Stimulated activated memory B cell treated with anti-CD40 and anti-IgM and Interleukin-4, amounts not matched to agents 10 μg/mL and 1 μg/mL and 100 μg/mL, for 72 hours (primary cell): Measurements from ENCODE around the gene LPGAT1.

ENCODE experiments used
- ATAC-seq: fragments of 150-1000 bp; cut with Tn5 transposase; 2 replicates; pipeline ENCODE4 v1.10.0; 2021
- H3K27ac Mint-ChIP-seq: one replicate; pipeline ENCODE4 v1.8.0; 2022; ENCODE audit warnings: mild to moderate bottlenecking, mixed read lengths
- H3K27me3 Mint-ChIP-seq: one replicate; pipeline ENCODE4 v1.8.0; 2022; ENCODE audit warnings: mixed read lengths
- H3K36me3 Mint-ChIP-seq: one replicate; pipeline ENCODE4 v1.8.0; 2022; ENCODE audit warnings: mixed read lengths
- H3K4me1 Mint-ChIP-seq: one replicate; pipeline ENCODE4 v1.8.0; 2022; ENCODE audit warnings: mixed read lengths
- H3K4me3 Mint-ChIP-seq: one replicate; pipeline ENCODE4 v1.8.0; 2022; ENCODE audit warnings: mild to moderate bottlenecking, moderate library complexity, mixed read lengths
- H3K9me3 Mint-ChIP-seq: one replicate; pipeline ENCODE4 v1.8.0; 2022; ENCODE audit warnings: mixed read lengths

The LPGAT1 gene

DNA sequence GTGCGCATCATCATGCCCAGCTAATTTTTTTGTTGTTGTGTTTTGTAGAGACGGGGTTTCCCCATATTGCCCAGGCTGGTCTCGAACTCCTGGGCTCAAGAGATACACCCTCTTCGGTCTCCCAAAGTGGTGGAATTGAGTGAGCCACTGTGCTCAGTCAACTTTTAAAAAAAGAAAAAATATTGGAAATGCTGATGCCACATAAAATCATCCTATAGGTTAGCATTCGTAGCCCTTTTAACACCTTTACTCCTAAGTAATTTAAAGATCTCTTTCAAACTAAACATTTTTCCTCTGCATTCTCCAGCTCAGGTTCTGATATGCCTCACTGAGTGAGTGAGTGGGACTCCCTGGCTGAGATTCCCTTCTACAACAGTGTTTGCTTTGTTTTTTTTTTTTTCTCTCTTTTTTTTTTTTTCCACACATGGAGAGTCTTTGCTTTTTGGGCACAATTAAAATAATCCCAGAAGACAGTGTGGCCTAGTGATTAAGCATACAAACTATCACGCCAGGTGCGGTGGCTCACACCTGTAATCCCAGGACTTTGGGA, 74.0 kb downstream of the LPGAT1 start:
- Mint-ChIP-seq H3K9me3 (no peaks in the 10 kb centered on the region), H3K36me3 (peaks cover 32% of the 10 kb centered on the region), H3K4me3 (no peak overlapping the region), H3K27ac (no peak overlapping the region), H3K4me1 (peaks cover 4% of the 10 kb centered on the region), H3K27me3 (no peaks in the 10 kb centered on the region)
- no peak for ATAC-seq

- H3K9me3 Mint-ChIP-seq = no peaks in the 10 kb centered on the region
- H3K36me3 Mint-ChIP-seq = peaks cover 27% of the 10 kb centered on the region
- no peaks in the 10 kb centered on the region for H3K27me3 Mint-ChIP-seq
- H3K27ac Mint-ChIP-seq = peak overlapping the region; percentile 24
- peaks cover 4% of the 10 kb centered on the region for H3K4me1 Mint-ChIP-seq
- no peak overlapping the region for H3K4me3 Mint-ChIP-seq
- no peak for ATAC-seq
Measured at GRCh38 chr1:211753649-211754251, 76.8 kb downstream of the LPGAT1 start.

DNA sequence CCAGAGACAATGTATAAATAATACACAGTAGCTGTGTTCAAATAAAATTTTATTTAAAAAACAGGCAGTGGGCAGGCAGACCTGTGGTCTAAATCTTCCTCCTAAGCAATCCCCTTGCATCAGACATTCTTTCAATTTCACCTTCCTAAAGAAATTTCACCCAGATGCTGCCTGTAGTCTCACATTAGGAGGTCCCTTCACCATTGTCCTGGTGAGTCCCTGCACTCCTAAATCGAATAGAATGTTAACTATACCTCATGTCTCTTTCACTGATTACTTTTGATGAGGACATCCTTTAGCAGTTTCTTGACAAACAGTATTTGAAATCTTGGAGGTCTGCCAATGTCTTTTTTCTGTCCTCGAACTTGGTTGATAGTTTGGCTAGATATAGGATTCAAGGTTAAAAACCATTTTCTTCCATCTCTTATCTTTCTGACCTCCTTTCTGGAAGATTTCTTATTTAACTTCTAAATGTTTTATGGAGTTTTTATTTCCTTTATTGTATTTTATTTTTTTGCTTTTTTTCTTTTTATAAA, 77.5 kb downstream of the LPGAT1 start:
- Mint-ChIP-seq H3K27ac (peak overlapping the region; percentile 48), H3K9me3 (no peaks in the 10 kb centered on the region), H3K27me3 (no peaks in the 10 kb centered on the region), H3K36me3 (peaks cover 22% of the 10 kb centered on the region), H3K4me1 (peaks cover 4% of the 10 kb centered on the region), H3K4me3 (no peak overlapping the region)
- no peak for ATAC-seq

GRCh38 chr1:211752317-211752716, 78.2 kb downstream of the LPGAT1 start:
- no peak for ATAC-seq
- Mint-ChIP-seq H3K27ac (peak overlapping the region; percentile 48), H3K9me3 (no peaks in the 10 kb centered on the region)

DNA sequence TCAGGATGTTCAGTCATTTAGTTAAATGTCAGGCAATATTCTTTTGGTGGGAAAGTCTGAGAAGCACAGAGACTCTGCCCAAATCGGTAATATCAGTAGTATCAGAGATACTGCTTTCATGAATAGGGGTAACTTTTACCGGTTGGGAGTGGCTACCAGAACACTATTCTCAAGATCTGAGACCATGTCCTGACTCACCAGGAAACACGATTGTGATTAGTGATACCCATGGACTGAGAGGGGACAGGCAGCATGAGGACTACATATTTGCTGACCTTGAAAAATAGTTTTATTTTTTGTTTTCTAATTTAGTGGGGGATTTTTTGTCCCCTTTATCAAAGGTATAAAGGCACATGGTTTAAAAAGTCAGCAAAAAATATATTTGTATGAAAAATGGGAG, 79.1 kb downstream of the LPGAT1 start:
- Mint-ChIP-seq H3K27me3 (no peaks in the 10 kb centered on the region), H3K9me3 (no peaks in the 10 kb centered on the region), H3K36me3 (peaks cover 17% of the 10 kb centered on the region), H3K27ac (peak overlapping the region; percentile 48), H3K4me1 (peaks cover 4% of the 10 kb centered on the region), H3K4me3 (no peak overlapping the region)
- no peak for ATAC-seq

More at GRCh38 chr1:211752317-211752716, 78.2 kb downstream of the LPGAT1 start:
- Mint-ChIP-seq H3K27me3 (no peaks in the 10 kb centered on the region), H3K36me3 (peaks cover 19% of the 10 kb centered on the region), H3K4me3 (no peak overlapping the region), H3K4me1 (peaks cover 4% of the 10 kb centered on the region)

DNA sequence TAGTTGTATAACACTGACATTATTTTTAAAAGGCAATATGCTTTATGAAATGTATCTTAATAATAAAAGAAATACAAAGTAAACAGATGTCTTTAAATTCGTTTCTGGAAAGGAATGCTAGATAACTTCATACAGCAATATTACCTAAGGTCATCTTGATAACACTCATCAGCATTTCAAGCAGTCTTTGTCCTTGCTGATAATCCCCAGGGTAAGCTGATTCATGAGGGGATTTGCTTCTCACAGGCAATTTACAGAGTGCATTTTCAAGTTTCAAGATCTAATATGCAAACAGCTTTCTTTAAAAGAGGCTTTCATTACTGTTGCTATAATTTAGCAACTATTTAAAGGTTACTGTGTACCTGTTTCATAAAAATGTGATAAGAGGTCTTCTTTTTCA, 80.0 kb downstream of the LPGAT1 start:
- Mint-ChIP-seq H3K4me3 (no peak overlapping the region), H3K36me3 (peaks cover 17% of the 10 kb centered on the region), H3K4me1 (peaks cover 4% of the 10 kb centered on the region), H3K9me3 (no peaks in the 10 kb centered on the region), H3K27me3 (no peaks in the 10 kb centered on the region), H3K27ac (no peak overlapping the region)
- ATAC-seq = no peak

- H3K27me3 Mint-ChIP-seq = no peaks in the 10 kb centered on the region
- H3K4me3 Mint-ChIP-seq = no peak overlapping the region
- H3K36me3 Mint-ChIP-seq = peaks cover 17% of the 10 kb centered on the region
- H3K4me1 Mint-ChIP-seq = peaks cover 4% of the 10 kb centered on the region
- no peaks in the 10 kb centered on the region for H3K9me3 Mint-ChIP-seq
- H3K27ac Mint-ChIP-seq = no peak overlapping the region
- no peak for ATAC-seq
Measured at GRCh38 chr1:211749251-211749650, 81.3 kb downstream of the LPGAT1 start.

DNA sequence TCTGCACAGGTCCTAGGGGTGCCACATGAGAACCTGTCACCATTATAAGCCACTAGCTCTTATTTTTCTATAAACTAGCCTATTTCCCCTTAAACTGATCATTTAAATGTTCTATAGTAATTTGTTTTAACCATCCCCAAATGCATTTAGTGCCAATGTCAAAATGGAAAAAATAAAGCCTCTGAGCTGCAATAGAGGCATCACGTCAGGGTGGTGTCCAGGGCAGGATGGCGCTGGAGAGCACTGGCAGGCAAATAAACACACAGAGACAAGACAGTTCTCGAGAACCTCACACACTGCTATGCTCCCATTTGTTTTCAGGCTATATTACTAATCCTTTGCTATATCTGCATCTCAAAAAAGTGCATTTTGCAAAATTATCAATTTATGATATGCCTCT, 81.8 kb downstream of the LPGAT1 start:
- peaks cover 4% of the 10 kb centered on the region for H3K4me1 Mint-ChIP-seq
- no peaks in the 10 kb centered on the region for H3K27me3 Mint-ChIP-seq
- H3K36me3 Mint-ChIP-seq = peaks cover 17% of the 10 kb centered on the region
- H3K9me3 Mint-ChIP-seq = no peaks in the 10 kb centered on the region
- H3K4me3 Mint-ChIP-seq = no peak overlapping the region
- no peak overlapping the region for H3K27ac Mint-ChIP-seq
- ATAC-seq = no peak

DNA sequence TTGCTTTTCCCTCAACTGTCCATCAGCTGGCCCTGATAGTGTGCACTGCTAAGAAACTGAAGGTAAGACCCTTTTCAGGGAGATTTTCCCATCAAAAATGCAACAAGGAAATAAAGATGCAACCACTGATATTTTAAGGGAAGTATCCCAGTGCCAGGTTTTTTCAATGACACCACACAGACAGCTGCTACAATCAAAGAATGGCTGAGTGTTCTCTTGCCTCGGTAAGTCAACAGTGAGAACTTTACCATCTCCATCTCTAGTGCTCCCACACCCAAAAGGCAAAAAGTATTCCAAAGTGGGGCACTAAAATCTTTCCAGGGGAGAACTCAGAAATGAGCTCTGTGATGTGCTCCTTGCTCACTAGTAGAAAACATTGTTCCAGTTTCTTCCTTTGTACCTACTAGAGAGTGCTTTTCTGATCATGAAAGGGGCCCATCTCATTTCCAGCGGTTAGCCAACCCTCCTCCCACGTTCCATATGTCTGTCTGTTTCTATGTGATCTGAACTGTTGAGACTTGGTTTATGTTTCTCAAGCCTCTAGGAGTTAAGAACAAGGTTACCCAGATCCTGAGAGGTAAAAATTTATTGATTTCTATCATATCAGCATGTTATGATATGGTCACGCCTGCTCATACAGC, 87.6 kb downstream of the LPGAT1 start:
- Mint-ChIP-seq H3K9me3 (no peaks in the 10 kb centered on the region), H3K36me3 (peaks cover 4% of the 10 kb centered on the region), H3K4me1 (peaks cover 24% of the 10 kb centered on the region), H3K27me3 (no peaks in the 10 kb centered on the region), H3K4me3 (no peak overlapping the region), H3K27ac (no peak overlapping the region)
- no peak for ATAC-seq

GRCh38 chr1:211742272-211742671, 88.3 kb downstream of the LPGAT1 start:
- ATAC-seq = no peak
- H3K27me3 Mint-ChIP-seq = no peaks in the 10 kb centered on the region
- no peak overlapping the region for H3K4me3 Mint-ChIP-seq
- H3K9me3 Mint-ChIP-seq = no peaks in the 10 kb centered on the region
- H3K36me3 Mint-ChIP-seq = no peaks in the 10 kb centered on the region
- H3K27ac Mint-ChIP-seq = no peak overlapping the region
- H3K4me1 Mint-ChIP-seq = peaks cover 24% of the 10 kb centered on the region

DNA sequence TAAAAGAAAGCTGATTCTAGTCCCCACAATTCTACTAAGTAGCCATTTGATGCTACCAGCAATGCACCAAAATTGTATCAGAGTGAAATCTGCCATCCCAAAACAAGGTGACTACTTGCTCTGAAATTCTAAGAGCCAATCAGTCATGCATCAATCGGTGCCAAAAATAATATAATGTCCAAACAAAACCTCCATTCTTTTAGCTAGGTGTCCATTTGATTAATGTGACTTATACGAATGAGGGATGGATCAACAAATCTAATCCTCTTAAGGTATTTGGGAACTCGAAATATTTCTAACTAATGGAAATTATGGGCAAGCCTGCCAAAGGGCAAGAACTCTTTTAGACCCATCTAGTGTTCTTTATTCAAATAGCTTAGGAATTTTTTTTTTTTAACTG, 88.8 kb downstream of the LPGAT1 start:
- no peaks in the 10 kb centered on the region for H3K9me3 Mint-ChIP-seq
- H3K27ac Mint-ChIP-seq = no peak overlapping the region
- peaks cover 24% of the 10 kb centered on the region for H3K4me1 Mint-ChIP-seq
- H3K4me3 Mint-ChIP-seq = no peak overlapping the region
- no peaks in the 10 kb centered on the region for H3K36me3 Mint-ChIP-seq
- H3K27me3 Mint-ChIP-seq = no peaks in the 10 kb centered on the region
- ATAC-seq = no peak

GRCh38 chr1:211741116-211741515, 89.4 kb downstream of the LPGAT1 start:
- no peak for ATAC-seq
- H3K4me3 Mint-ChIP-seq = no peak overlapping the region
- H3K4me1 Mint-ChIP-seq = peaks cover 24% of the 10 kb centered on the region
- no peaks in the 10 kb centered on the region for H3K9me3 Mint-ChIP-seq
- H3K36me3 Mint-ChIP-seq = no peaks in the 10 kb centered on the region
- H3K27ac Mint-ChIP-seq = no peak overlapping the region
- H3K27me3 Mint-ChIP-seq = no peaks in the 10 kb centered on the region

DNA sequence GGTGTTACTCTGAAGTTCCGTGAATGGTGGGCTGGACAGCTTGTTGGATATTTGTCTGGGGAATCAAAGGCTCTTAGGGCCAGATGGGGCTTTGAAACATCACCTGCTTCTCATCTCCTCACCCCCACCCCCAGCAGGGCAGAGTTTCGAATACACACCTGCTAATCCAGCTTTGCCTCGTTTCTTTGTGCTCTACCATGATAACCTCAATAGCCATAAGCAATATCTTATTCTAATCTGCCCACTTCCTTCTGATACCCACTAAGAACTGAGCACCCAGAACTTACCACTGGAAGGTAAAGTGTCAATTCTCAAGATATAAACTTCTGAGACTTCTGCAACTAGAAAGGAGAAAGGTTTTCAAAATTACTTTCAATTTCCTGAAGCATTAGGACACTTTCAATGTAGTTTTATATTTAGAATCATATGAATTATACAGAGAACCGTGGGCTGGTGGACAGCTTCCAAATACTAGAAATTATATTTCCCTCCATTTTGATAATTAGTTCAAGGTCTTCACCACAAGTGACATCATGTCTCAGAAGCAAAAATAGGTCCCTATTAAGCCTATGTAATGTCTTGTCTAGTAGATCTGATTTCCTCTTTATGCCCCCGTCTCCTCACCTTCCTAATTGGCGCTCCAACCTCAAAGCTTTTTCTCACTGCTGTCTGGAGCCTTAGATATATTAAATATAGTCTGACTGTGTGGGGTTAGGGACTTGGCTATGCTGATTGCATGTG, 90.7 kb downstream of the LPGAT1 start:
- Mint-ChIP-seq H3K9me3 (no peaks in the 10 kb centered on the region), H3K27ac (peak overlapping the region; percentile 62), H3K4me1 (peaks cover 24% of the 10 kb centered on the region), H3K4me3 (no peak overlapping the region), H3K27me3 (peaks cover 7% of the 10 kb centered on the region), H3K36me3 (no peaks in the 10 kb centered on the region)
- ATAC-seq = no peak

GRCh38 chr1:211738691-211739301, 91.8 kb downstream of the LPGAT1 start:
- Mint-ChIP-seq H3K27me3 (peaks cover 7% of the 10 kb centered on the region), H3K4me3 (no peak overlapping the region), H3K27ac (peak overlapping the region; percentile 62), H3K4me1 (peaks cover 24% of the 10 kb centered on the region), H3K9me3 (no peaks in the 10 kb centered on the region), H3K36me3 (no peaks in the 10 kb centered on the region)
- ATAC-seq = peak; percentile 56

GRCh38 chr1:211738096-211738690, 92.4 kb downstream of the LPGAT1 start:
- Mint-ChIP-seq H3K4me3 (no peak overlapping the region), H3K36me3 (no peaks in the 10 kb centered on the region), H3K27ac (peak overlapping the region; percentile 62), H3K9me3 (no peaks in the 10 kb centered on the region), H3K4me1 (peaks cover 24% of the 10 kb centered on the region), H3K27me3 (peaks cover 7% of the 10 kb centered on the region)
- ATAC-seq = no peak
